Measurements from ENCODE around the gene TEX47. TPM values are rescaled to one million over a fixed set of nuclear protein-coding genes. Genes with fewer than 3 reads are reported as not detected.

The TEX47 gene
- total RNA-seq, 4 donors from 2014 or later, result not detected

DNA sequence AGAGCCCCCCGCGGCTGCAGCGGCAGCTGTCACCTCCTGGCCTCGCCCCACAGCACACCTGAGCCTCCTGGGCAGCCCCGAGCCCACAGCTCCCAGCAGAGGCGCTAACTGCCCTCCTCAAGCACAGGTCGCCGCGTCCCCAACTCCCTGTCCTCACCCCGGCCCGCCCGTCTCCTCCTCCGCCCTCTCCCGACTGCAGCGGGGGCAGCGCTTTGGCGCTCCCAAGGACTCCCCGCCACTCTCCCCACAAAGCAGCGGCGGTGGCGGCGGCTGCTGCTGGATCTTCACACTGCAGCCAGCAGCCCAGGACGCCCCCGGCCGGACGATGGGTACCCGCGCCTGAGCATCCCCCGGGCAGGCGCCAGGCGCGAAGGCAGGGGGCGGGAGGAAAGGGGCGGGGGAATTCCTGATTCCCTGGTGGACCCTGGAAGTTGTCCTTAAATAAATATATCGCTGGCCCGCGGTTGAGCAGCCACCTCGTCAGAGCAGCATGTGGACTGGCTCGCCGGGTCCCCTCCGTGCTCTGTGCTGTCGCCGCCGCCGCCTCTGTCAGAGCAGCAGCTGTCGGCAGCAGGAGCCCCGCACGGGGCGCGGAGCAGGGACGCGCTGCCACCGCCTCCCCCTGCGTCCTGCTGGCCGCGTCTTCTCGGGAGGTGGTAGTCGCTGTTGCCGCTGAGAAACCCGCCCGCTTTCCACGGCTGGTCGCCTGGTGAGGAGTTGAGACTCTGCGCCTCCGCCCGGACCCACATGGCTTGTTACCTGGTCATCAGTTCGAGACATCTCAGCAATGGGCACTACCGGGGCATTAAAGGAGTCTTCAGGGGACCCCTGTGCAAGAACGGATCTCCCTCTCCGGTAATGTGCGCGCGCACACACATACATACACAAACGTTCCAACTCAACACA is 36.1 kb downstream of the TEX47 start, which contains the start of gene ZNF804B:
Gene ZNF804B (plus strand): TSS at position 471 of the 906 bp plus-strand sequence. CDS start 277 bp downstream, at position 748.
- no peak for TF ChIP-seq POLR2A (IDR thresholded peaks at IDR 0.05)
- TF ChIP-seq, protein P1, sequence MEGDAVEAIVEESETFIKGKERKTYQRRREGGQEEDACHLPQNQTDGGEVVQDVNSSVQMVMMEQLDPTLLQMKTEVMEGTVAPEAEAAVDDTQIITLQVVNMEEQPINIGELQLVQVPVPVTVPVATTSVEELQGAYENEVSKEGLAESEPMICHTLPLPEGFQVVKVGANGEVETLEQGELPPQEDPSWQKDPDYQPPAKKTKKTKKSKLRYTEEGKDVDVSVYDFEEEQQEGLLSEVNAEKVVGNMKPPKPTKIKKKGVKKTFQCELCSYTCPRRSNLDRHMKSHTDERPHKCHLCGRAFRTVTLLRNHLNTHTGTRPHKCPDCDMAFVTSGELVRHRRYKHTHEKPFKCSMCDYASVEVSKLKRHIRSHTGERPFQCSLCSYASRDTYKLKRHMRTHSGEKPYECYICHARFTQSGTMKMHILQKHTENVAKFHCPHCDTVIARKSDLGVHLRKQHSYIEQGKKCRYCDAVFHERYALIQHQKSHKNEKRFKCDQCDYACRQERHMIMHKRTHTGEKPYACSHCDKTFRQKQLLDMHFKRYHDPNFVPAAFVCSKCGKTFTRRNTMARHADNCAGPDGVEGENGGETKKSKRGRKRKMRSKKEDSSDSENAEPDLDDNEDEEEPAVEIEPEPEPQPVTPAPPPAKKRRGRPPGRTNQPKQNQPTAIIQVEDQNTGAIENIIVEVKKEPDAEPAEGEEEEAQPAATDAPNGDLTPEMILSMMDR (IDR thresholded peaks at IDR 0.05), result no peak
- peak within 1 kb of the TSS; percentile 9 for H3K4me3 ChIP-seq (ENCODE audit: low read depth, poor library complexity, severe bottlenecking)
- DNase-seq (ENCODE audit: low spot score in 2 of 2), result peak in 1 of 2 donors; percentile 74
- intact Hi-C loops (cut with DNase I; ENCODE audit: low total_unique reads), result no loop called here
- WGBS, 2 donors, result 4% methylated on average over 48 to 61 of the region's 74 CpGs

DNA sequence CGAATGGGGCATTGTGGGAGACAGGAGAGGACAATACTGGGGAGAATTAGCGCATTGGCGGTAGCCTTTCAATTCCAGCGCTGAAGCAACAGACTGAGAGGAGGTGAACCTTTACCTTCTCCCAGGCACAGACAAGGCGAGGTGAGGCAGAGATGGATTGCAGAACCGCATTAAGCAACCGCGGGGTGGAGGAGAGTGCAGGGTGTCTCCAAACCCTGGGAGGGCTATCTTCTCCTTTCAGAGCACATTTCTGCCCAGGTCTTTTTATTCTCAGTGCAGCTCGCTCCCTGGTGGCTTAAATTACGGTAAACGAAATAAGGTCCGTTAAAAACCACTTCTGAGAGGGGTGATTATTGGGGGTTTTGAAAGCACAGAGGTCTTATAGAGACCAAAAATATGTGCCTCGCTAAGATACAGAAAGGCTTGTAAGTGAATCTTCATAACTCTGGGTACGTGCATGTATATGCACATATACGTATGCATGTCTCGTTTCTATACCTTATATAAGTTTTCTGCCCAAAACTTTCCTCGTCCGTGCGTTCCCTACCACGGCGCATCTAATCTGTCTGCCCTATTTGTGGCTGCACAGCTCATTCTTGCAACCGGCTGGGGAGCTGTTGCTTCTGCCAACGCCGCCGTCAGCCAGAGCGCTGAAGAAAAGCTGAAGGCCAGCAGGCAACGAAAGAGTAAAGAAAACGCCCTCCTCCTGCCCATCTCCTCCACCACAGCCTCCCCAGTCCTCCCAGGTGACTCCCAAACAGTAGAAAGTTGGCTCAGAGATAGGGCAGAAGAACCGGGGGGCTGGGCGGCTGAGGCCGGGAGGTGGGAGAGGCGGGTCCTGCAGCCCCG is 36.9 kb downstream of the TEX47 start:
- no peak for TF ChIP-seq POLR2A (IDR thresholded peaks at IDR 0.05)
- TF ChIP-seq, protein P1 (IDR thresholded peaks at IDR 0.05), result no peak
- 5 to 6% methylated on average over 30 to 33 of the region's 33 CpGs for WGBS, 2 donors
- H3K4me3 ChIP-seq (ENCODE audit: low read depth, poor library complexity, severe bottlenecking), result peak overlapping the region; percentile 9
- DNase-seq (ENCODE audit: low spot score in 2 of 2), result no peak
- intact Hi-C loops (cut with DNase I; ENCODE audit: low total_unique reads), result no loop called here

DNA sequence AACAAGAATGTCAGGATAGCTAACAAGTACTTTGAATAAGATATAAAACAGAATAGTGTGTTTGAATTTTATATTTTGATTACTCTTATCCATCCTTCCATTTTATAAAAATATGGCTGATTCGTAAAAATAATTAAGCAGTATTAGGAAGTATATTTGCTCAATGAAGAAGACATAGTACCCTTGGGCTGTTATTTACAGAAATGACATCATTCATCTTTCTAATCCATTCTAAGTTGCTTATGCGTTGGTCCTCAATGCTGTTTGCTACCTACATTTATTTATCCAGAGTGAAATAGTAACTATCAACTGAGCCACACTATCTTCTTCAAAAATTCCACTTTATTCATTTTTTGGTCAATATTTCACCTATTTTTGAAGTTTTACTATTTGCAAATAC is 38.2 kb downstream of the TEX47 start:
- intact Hi-C loops (cut with DNase I; ENCODE audit: low total_unique reads), result no loop called here
- TF ChIP-seq POLR2A (IDR thresholded peaks at IDR 0.05), result no peak
- TF ChIP-seq, protein P1 (IDR thresholded peaks at IDR 0.05), result no peak
- DNase-seq (ENCODE audit: low spot score in 2 of 2), result no peak
- no peak overlapping the region for H3K4me3 ChIP-seq (ENCODE audit: low read depth, poor library complexity, severe bottlenecking)
- WGBS, 2 donors, result 78 to 87% methylated on average over 2 of the region's 2 CpGs

DNA sequence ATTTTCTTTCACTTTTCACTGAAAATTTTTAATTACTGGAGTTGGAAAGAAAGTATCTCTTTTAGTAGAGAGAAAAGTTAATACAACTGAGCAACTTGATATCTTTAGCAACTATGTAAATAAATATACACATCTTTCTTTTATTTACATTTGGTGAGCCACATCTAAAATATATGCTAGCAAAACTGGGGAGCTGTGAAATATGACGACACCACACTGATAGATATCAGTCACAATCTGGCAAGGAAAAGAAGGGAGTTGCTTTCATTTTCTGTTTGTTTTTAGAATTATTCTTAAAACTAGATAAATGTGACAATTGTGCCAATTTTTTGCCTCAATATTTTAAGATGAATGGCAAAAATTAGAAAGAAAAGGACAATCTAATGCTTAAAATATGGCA is 38.7 kb downstream of the TEX47 start:
- H3K4me3 ChIP-seq (ENCODE audit: low read depth, poor library complexity, severe bottlenecking), result no peak overlapping the region
- TF ChIP-seq, protein P1 (IDR thresholded peaks at IDR 0.05), result no peak
- no peak for TF ChIP-seq POLR2A (IDR thresholded peaks at IDR 0.05)
- DNase-seq (ENCODE audit: low spot score in 2 of 2), result no peak
- WGBS, 2 donors, result 61 to 70% methylated on average over 1 of the region's 1 CpG
- intact Hi-C loops (cut with DNase I; ENCODE audit: low total_unique reads), result no loop called here

DNA sequence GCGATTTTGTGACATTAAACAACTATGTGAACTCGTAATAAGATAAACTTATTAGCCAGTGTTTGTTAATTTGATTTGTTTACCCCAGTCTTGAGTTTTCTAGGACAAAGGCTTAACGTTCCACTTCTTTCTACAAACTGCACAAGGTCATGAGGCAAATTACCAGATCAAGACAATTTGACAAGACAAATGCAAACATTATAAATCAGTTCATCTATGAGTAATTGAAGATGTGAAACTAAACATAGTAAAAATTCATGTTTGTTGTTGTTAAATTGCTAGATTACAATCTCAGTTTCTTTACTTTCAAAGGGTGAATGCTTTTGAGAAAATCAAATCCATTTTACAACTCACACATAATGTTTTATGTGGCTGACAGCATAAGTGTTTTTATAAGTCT is 49.4 kb downstream of the TEX47 start:
- intact Hi-C loops (cut with DNase I; ENCODE audit: low total_unique reads), result no loop called here
- WGBS, 2 donors, result 61 to 63% methylated on average over 3 of the region's 3 CpGs
- DNase-seq (ENCODE audit: low spot score in 2 of 2), result no peak

More for the DNA sequence above, 49.4 kb downstream of the TEX47 start:
- TF ChIP-seq POLR2A (IDR thresholded peaks at IDR 0.05), result no peak
- TF ChIP-seq, protein P1 (IDR thresholded peaks at IDR 0.05), result no peak
- H3K4me3 ChIP-seq (ENCODE audit: low read depth, poor library complexity, severe bottlenecking), result no peak overlapping the region

Other genes with a start within 250 kb of the TEX47 start
- not detected for gene ZNF804B, start 36.0 kb downstream of the TEX47 start, total RNA-seq

Measured in lower leg skin (tissue), 4 donors.